Measurements from ENCODE around the gene C2CD4D. TPM values are rescaled to one million over a fixed set of nuclear protein-coding genes. Genes with fewer than 3 reads are reported as not detected.

C2CD4D gene
- total RNA-seq, 1 experiment from 2014 or later, result not detected

GRCh38 chr1:151849871-151850270 lies 10.3 kb upstream of the C2CD4D start:
- ChIA-PET CTCF (no interaction called here), POLR2A (ENCODE audit: low non-redundant PET) (interaction anchor here (0.5 kb wide), 1 partner anchor 73 kb away, joined by 3 read pairs; no protein-coding TSS in a partner anchor)
- Histone ChIP-seq H3K9me3 (ENCODE audit: low read depth, low read length, poor library complexity, severe bottlenecking) (no peaks in the 10 kb centered on the region), H3K27me3 (replicated peaks; ENCODE audit: insufficient read depth, low read depth, low read length, poor library complexity) (peaks cover 74% of the 10 kb centered on the region), H3K4me1 (ENCODE audit: insufficient read depth, low read length, poor library complexity, severe bottlenecking) (no peaks in the 10 kb centered on the region), H3K27ac (ENCODE audit: low read depth, low read length, poor library complexity, severe bottlenecking) (no peak overlapping the region), H3K36me3 (ENCODE audit: insufficient read depth, low read length, poor library complexity, severe bottlenecking) (no peaks in the 10 kb centered on the region), H3K4me3 (ENCODE audit: low read depth, low read length, poor library complexity, severe bottlenecking) (no peak overlapping the region)
- BruUV-seq (replicated peaks), result no TSS peak
- DNase-seq (ENCODE audit: low spot score), result no peak
- intact Hi-C loops (cut with micrococcal nuclease; ENCODE audit: unreplicated experiment), result no loop called here
- no peak for TF ChIP-seq CTCF (conservative IDR thresholded peaks at IDR 0.05; ENCODE audit: low read depth, low read length)
- no peak for TF ChIP-seq EZH2 (IDR thresholded peaks at IDR 0.05; ENCODE audit: borderline replicate concordance, low read depth, low read length, poor library complexity, severe bottlenecking)

DNA sequence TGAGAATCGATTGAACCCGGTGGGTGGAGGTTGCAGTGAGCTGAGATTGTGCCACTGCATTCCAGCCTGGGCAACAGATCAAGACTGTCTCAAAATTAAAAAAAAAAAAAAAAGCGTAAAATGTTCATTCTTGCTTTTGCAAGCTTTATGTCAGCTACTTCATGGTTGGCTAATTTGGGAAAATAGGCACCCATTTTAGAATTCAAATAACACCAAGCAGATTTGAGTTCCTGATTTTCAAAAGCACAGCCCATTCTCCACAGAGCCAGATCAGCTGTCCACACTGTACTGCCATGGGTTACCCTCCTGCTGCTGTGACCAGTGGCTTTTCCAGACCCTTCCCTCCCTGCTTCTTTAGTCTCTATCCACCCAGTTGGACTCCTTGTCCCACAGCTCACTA lies 9.5 kb upstream of the C2CD4D start:
- DNase-seq (ENCODE audit: low spot score), result no peak
- ChIA-PET CTCF (no interaction called here), POLR2A (ENCODE audit: low non-redundant PET) (no interaction called here)
- H3K4me3 ChIP-seq (ENCODE audit: low read depth, low read length, poor library complexity, severe bottlenecking), result no peak overlapping the region
- H3K27ac ChIP-seq (ENCODE audit: low read depth, low read length, poor library complexity, severe bottlenecking), result no peak overlapping the region
- H3K4me1 ChIP-seq (ENCODE audit: insufficient read depth, low read length, poor library complexity, severe bottlenecking), result no peaks in the 10 kb centered on the region
- BruUV-seq (replicated peaks), result no TSS peak
- H3K36me3 ChIP-seq (ENCODE audit: insufficient read depth, low read length, poor library complexity, severe bottlenecking), result no peaks in the 10 kb centered on the region
- TF ChIP-seq CTCF (conservative IDR thresholded peaks at IDR 0.05; ENCODE audit: low read depth, low read length), result no peak
- TF ChIP-seq EZH2 (IDR thresholded peaks at IDR 0.05; ENCODE audit: borderline replicate concordance, low read depth, low read length, poor library complexity, severe bottlenecking), result no peak
- H3K27me3 ChIP-seq (replicated peaks; ENCODE audit: insufficient read depth, low read depth, low read length, poor library complexity), result peaks cover 81% of the 10 kb centered on the region
- intact Hi-C loops (cut with micrococcal nuclease; ENCODE audit: unreplicated experiment), result no loop called here
- no peaks in the 10 kb centered on the region for H3K9me3 ChIP-seq (ENCODE audit: low read depth, low read length, poor library complexity, severe bottlenecking)

GRCh38 chr1:151847867-151848596 lies 8.4 kb upstream of the C2CD4D start:
- POLR2A ChIA-PET (ENCODE audit: low non-redundant PET), result no interaction called here
- H3K9me3 ChIP-seq (ENCODE audit: low read depth, low read length, poor library complexity, severe bottlenecking), result no peaks in the 10 kb centered on the region
- TF ChIP-seq EZH2 (IDR thresholded peaks at IDR 0.05; ENCODE audit: borderline replicate concordance, low read depth, low read length, poor library complexity, severe bottlenecking) (no peak), CTCF (conservative IDR thresholded peaks at IDR 0.05; ENCODE audit: low read depth, low read length) (no peak)
- intact Hi-C loops (cut with micrococcal nuclease; ENCODE audit: unreplicated experiment), result no loop called here
- H3K36me3 ChIP-seq (ENCODE audit: insufficient read depth, low read length, poor library complexity, severe bottlenecking), result no peaks in the 10 kb centered on the region
- DNase-seq (ENCODE audit: low spot score), result no peak
- H3K4me3 ChIP-seq (ENCODE audit: low read depth, low read length, poor library complexity, severe bottlenecking), result no peak overlapping the region
- BruUV-seq (replicated peaks), result no TSS peak
- H3K27ac ChIP-seq (ENCODE audit: low read depth, low read length, poor library complexity, severe bottlenecking), result no peak overlapping the region
- H3K4me1 ChIP-seq (ENCODE audit: insufficient read depth, low read length, poor library complexity, severe bottlenecking), result no peaks in the 10 kb centered on the region
- CTCF ChIA-PET, result no interaction called here
- peaks cover 81% of the 10 kb centered on the region for H3K27me3 ChIP-seq (replicated peaks; ENCODE audit: insufficient read depth, low read depth, low read length, poor library complexity)
